Effector CD4-positive, alpha-beta T cell (primary cell): ENCODE results near the gene TTC34.

Source experiments
- DNase-seq: peaks from one replicate; pipeline ENCODE4 v3.0.0-alpha.2; 2020

TTC34 gene

DNA sequence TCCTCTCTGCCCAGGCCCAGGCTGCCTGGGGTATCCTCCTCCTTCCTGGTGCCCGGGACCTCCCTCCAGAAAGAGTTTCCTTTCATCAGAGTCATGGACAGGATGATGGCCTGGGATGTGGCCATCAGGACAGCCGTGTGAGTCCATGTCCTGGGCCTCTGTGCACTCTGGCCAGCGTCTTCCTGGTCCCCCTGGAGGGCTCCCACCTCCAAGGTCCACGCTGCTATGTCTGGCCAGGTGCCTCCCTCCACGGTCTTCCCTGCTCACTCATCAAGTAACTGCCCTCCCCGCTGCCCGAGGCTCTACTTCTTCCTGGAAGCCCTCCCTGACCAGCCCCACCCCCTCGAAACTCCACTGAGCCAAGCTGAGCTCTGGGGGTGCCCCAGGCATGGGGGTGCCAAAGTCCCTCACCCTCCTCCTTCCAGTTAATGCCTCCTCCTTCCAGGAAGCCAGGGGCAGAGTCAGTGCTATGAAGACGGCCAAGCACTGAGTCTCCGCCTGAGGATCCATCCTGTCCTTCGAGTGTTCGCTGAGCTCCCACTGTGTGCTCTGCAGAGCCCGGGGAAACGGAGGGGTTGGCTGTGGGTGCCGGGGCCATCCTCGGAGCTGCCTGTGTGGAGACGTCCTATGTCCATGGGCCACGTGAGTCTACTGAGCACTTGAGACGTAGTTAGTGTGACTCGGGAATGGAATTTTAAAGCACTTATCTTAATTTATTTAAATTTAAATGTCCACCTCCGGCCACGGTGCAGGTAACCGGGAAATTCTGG, 28.5 kb upstream of the TTC34 start:
- no peak for DNase-seq

GRCh38 chr1:2828586-2829250, 27.2 kb upstream of the TTC34 start:
- no peak for DNase-seq

DNA sequence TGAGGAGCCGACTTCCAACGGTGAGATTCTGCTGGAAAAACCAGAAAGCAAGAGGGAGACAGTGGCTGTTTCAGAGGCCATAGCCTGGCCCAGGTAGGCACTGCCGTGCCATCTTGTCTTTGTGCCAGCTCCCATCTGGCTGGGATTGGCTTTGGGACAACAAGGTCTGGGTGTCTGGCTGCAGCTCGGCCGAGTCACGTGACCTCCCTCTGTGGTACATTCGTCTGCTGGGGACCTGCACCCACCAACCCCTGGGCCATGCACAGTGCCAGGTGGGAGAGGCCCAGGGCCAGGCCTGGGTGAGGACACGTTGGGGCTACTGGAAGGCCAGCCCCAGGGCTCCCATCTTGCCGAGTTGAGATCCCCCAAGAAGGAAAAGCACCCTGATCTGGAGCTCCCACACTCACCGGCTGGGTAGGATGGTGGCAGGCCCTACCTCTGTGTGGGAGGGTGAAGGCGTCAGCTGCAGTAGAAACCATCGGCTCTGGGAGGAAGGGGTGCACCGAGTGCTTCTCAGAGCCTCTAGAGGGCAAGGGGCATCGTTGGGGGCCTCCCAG, 25.3 kb upstream of the TTC34 start:
- no peak for DNase-seq

GRCh38 chr1:2826316-2826715, 24.8 kb upstream of the TTC34 start:
- DNase-seq: no peak

- DNase-seq: no peak
Observed at GRCh38 chr1:2825487-2826189, 24.1 kb upstream of the TTC34 start.

- DNase-seq: no peak
Observed at GRCh38 chr1:2824999-2825398, 23.5 kb upstream of the TTC34 start.

- DNase-seq: no peak
Observed at GRCh38 chr1:2823921-2824610, 22.6 kb upstream of the TTC34 start.

DNA sequence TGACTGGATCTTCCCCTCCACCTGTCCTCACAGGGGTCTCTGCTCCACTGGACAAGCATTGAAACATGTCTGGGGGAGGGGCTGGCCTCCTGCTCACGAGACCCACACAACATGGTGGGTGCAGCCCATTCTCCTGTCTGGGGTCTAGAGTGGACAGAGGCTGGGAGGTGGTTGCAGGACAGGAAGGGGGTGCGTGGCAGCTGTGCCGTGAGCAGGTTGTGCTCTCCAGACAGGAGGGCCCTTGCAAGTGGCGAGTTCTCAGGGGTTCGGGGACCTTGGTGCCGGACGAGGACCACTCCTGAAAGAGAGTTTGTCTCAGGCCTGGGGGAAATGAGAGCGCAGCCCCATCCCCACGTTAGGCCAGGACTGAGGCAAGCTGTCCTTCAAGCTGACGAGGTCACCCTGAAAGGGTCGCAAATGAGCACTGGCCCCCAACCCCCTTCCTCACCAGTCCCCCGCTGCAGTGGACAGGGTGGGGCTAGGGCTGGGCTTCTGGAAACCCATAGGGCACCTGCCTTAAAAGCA, 21.2 kb upstream of the TTC34 start:
- no peak for DNase-seq

GRCh38 chr1:2821966-2822620, 20.6 kb upstream of the TTC34 start:
- DNase-seq: no peak

GRCh38 chr1:2821373-2821955, 20.0 kb upstream of the TTC34 start:
- no peak for DNase-seq

DNA sequence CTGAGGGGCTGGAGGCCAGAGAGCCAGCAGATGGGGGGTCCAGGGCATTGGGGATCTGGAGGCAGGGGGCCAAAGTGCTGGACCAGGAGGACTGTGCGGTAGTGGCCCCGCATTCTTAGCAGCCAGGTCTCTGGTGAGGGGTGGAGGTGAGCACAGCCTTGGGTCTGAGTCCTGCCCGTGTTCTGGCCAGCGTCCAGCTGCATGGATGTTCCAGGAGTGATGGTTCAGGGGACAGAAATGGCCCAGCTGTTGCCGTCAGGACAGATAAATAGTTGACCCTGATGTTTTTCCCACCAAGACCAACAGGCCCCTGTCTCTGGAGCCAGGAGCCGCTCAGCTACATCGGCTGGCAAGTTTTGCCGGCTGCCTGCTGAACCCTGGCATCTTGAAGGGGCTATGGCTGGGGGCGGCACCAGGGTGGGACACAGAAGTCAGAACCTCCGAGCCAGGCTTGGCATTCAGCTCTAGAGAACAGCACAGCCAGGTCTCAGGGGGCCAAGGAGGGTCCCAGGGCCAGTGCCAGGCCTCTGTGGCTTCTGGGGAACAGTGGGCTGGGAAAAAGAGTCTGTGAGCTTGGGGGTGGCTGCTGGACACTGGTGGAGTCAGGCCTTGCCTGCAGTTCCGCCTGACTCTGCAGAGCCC, 19.4 kb upstream of the TTC34 start:
- DNase-seq: no peak

DNA sequence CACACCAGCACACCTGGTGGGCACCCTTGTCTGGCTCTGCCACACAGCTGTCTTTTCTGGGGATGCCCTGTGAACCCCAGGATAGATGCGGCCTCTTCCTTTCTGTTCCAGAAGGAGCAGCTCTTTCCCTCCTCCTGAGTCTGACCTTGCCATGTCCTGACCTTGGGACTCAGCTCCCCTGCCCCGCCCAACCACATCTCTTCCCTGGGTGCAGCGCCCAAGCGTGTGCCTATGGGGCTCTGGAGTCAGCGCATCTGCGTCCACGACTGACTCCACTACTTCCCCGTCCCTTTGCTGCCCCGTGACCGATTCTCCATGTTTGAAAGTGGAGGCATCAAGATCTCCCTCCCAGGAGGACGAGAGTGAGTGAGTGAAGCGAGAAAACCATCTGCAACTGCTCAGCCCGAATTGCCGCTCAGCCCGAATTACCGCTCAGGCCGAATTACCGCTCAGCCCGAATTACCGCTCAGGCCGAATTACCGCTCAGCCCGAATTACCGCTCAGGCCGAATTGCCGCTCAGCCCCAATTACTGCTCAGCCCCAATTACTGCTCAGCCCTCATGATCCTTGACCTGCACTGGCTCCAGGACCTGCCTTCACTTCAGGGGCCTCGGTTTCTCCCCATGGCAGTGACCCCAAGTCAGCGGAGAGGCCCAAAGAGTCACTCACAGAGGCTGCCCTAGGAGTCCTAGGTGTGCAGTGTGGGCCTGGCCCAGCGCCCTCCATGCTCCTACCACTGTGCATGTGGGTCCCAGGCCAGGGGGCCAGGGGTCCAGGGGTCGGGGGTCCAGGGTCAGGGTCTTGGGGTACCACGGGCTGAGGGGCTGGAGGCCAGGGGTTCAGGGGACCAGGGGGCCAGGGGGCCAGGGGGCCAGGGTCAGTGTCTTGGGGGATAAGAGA, 18.6 kb upstream of the TTC34 start:
- no peak for DNase-seq

- DNase-seq: no peak
Observed at GRCh38 chr1:2819429-2819828, 17.9 kb upstream of the TTC34 start.

DNA sequence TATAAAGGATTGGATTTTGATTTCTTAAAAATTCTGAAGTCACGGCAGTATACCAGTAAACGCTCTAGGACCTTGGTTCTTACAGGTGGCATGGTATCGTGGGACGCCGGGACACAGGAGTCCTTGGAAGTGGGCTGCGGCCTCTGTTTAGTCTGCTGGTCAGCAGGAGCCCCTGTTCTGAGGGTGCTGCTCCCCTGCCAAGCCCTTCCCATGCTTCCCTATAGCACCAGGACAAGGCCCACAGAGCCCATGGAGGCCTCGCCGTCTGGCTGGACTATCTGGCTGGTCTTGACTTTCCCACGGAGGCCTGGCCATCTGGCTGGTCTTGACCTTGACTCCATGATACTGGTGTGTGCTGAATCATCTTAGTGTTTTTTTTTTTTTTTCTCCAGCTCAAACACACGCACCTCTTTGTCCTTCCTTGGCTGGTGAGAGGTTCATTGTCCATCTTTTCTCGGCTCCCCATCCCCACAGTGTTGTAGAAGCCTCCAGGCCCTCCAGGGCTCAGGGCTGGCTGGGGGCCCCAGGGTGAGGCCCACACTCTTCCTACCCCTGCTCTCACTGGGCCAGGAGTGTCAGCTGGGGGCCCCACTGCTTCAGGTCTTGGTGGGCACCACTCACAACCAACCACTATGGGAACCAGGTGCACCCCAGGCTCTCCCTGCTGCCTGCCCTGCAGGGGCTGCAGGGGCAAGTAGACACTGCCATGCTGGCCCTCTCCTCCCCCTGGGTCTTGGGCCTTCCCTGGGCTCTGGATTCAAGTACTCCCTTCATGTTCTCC, 16.5 kb upstream of the TTC34 start:
- no peak for DNase-seq

GRCh38 chr1:2816786-2817185, 15.3 kb upstream of the TTC34 start:
- no peak for DNase-seq

DNA sequence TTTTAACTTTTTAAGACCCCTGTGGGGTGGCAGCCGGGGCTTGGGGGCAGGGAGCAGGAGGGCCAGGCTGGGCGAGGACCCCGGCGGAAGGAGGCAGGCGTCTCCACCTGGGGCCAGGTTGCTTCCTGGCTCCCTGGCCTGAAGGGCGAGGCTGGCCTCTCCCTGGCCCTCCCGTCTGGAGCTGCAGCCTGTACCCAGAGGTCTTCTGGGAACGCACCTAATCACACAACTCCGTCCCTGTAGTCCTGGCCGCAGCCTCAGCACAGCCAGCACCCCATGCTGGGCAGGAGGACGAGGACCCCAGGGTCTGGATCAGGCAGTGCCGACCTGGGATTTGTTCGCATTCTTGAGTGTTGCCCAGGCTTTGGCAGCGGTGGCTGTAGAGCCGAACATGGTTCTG, 14.1 kb upstream of the TTC34 start:
- DNase-seq: no peak

DNA sequence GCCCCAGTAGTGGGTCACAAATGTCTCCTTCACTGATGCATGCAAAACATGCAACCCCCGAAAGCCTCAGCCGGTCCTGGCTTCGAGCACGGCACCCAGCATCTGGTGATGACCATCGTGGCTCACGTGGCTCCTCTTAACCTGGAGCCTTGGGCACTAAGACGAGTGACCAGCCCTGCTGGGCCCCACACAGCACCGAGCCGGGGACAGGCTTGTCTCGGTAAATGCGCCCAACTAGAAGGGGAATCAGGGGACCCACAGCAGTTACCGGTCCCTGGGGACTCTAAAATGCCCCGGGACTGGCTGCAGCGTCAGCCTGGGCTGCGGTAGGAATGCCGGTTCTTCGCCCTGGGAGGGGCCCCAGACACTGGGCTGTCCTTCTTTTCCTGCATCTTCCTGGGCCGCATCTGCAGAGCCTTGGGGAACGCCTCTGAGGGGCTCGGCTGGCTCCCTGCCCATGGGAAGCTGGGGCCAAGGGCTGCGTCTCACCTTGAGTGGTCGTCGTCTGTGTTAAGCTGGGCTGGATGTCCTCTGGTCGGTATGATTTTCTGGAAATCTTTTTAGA, 13.1 kb upstream of the TTC34 start:
- no peak for DNase-seq

DNA sequence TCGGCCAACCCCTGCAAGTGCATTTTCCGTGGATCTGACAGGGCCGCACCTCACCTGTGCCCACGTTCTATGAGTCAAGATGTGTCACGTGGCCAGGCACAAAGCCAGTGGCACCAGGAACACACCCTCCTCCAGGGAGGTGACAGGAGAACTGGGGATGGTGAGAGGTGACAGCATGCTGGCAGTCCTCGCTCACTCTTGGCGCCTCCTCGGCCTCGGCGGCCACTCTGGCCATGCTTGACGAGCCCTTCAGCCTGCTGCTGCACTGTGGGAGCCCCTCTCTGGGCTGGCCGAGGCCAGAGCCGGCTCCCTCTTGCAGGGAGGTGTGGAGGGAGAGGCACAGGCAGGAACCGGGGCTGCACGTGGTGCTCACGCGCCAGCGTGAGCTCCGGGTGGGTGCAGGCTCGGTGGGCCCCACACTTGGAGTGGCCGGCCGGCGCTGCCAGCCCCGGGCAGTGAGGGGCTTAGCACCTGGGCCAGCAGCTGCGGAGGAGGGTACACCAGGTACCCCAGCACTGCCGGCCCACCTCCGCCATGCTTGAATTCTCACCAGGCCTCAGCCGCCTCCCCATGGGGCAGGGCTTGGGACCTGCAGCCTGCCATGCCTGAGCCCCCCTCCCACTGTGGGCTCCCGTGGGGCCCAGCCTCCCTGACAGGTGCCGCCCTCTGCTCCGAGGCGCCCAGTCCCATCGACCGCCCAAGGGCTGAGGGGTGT, 11.6 kb upstream of the TTC34 start:
- DNase-seq: no peak
